Astrocyte of the spinal cord (primary cell): ENCODE data around the gene HPGD.
A peak's percentile ranks its signal among the peaks of the same experiment; 100 is the strongest.

Source experiments
- DNase-seq: peaks from one replicate; pipeline ENCODE4 v3.0.0; 2011; ENCODE audit warnings: low read depth, low spot score
- H3K4me3 ChIP-seq: 2 replicates; pipeline ENCODE4 v1.5.1; 2011; ENCODE audit warnings: low read depth, mild to moderate bottlenecking, low read length, moderate library complexity
- in situ Hi-C: cut with HindIII; loops from 2 replicates; pipeline ENCODE4 v1.10.0; 2017; ENCODE audit warnings: low sequenced_read_pairs
- TF ChIP-seq, protein P1 (sequence below): IDR thresholded peaks from 2 replicates; pipeline ENCODE4 v1.5.1; 2012; ENCODE audit warnings: low read depth, mild to moderate bottlenecking, low read length, inconsistent platforms

Gene HPGD

DNA sequence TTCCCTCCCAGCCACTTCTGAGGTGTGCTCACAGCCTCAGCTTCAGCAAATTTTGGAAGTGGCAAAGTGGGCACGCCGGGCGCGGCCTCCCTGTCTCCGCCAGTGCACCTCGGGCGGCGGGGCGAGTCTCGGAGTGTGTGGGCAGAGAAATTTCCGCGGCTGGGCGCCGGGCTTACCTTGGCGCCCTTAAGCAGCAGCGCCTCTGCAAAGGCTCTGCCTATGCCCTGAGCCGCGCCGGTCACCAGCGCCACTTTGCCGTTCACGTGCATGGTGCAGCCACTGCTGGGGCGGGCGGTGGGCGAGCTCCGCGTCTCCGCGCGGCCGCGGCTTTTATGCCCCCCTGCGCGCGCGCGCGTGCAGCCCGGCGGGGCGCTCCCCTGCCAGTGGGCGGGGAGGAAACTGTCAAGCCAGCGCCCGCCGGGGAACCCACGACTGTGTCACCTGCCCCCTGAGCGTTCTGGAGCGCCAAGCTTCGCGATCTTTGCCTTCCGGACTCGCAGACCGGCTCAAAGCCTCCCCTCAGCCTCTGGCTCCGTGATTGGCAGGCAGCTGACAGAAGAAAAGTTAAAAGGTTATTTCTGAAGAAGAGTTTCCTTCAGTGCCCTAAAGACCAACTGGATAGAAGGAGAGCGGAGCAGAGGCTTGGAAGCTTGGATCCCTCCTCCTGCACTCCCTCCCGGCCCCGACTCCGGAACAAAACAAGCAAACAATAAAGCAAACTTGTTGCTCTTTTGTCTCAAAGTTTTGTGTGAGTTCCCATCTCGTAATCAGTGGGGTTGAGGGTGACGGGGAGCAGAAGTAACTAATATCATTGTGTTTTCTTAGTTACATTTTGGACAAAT lies at the start of gene HPGD:
Gene HPGD, minus strand, starts transcription at position 306 of the 842 bp plus-strand sequence. Its CDS starts 37 bp downstream, at position 269.
- in situ Hi-C loops = no loop called here
- DNase-seq = peak; percentile 7
- H3K4me3 ChIP-seq = peak within 1 kb of the TSS; percentile 51
- TF ChIP-seq, protein P1, sequence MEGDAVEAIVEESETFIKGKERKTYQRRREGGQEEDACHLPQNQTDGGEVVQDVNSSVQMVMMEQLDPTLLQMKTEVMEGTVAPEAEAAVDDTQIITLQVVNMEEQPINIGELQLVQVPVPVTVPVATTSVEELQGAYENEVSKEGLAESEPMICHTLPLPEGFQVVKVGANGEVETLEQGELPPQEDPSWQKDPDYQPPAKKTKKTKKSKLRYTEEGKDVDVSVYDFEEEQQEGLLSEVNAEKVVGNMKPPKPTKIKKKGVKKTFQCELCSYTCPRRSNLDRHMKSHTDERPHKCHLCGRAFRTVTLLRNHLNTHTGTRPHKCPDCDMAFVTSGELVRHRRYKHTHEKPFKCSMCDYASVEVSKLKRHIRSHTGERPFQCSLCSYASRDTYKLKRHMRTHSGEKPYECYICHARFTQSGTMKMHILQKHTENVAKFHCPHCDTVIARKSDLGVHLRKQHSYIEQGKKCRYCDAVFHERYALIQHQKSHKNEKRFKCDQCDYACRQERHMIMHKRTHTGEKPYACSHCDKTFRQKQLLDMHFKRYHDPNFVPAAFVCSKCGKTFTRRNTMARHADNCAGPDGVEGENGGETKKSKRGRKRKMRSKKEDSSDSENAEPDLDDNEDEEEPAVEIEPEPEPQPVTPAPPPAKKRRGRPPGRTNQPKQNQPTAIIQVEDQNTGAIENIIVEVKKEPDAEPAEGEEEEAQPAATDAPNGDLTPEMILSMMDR = no peak

DNA sequence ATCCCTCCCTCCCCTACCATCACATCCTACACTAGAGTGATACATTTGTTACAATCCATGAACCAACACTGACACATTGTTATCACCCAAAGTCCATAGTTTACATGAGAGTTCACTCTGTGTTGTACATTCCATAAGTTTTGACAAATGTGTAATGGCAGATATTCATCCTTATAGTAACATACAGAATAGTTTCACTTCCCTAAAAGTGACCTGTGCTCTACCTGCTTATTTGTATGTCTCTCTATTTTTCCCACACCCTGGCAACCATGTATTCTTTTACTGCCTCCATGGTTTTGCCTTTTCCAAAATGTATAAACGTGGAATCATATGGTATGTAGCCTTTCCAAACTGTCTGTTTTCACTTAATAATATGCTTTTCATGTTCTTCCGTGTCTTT lies 42.2 kb upstream of the HPGD start:
- no peak for DNase-seq
- in situ Hi-C loops = no loop called here
- TF ChIP-seq, protein P1 = no peak
- H3K4me3 ChIP-seq = no peak overlapping the region

DNA sequence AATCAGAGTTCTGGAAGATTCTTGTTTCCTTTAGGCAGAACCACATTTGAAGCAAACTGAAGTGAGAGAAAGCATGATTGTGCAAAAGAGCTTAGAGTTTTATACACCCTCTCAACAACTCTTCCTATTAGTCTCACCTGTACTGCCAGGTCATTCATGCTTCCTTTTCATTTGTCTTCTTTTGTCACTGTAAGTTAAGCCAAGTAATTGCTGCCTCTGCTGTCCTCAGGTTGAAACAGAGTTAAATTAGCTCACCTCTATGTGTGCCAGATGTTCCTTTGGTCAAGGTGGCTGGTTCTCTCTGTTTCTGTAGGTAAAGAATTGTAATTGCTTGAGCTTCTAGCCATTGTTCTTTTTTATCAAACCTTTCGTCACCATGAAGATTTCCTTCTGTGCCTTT lies 41.1 kb upstream of the HPGD start:
- TF ChIP-seq, protein P1 = no peak
- H3K4me3 ChIP-seq = no peak overlapping the region
- in situ Hi-C loops = no loop called here
- no peak for DNase-seq

DNA sequence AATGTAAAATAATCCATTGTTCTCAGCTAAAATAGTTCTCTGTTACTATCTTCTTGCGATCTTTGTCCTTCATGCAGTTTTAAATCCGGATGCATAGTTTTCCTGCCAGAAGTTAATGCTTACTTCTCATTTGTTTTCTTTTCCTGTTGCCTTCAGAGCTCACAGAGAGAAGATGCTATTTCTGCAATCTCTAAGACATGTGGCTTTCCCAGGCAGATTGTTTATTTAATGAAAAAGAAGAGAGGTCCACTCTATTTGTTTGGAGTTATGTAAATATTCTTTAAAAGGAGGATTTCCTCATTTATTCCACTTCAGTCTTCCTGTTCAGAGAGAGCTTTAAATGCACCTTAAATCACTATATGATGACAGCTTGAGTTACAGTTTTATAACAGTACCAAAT lies 39.3 kb upstream of the HPGD start:
- TF ChIP-seq, protein P1 = no peak
- H3K4me3 ChIP-seq = no peak overlapping the region
- in situ Hi-C loops = no loop called here
- DNase-seq = peak; percentile 46

DNA sequence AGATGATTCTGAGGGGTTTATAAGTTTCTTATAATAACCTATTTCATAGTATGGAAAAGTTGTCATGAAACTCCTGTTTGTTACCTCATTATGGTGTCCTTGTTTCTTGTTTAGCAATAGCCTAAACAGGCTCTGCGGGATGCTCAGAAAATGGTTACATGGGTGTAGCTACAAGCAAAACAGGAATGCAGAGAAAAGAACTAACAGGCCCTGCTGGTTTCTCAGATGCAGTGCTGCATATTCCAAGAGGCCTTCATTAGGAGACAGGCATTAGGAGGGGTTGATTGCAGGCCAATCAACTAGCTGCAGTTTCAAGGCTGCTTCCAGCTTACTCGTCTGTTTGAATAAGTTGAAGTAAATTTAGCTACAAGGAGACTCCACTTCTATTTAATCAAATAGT lies 37.6 kb upstream of the HPGD start:
- TF ChIP-seq, protein P1 = no peak
- DNase-seq = no peak
- in situ Hi-C loops = no loop called here
- no peak overlapping the region for H3K4me3 ChIP-seq

DNA sequence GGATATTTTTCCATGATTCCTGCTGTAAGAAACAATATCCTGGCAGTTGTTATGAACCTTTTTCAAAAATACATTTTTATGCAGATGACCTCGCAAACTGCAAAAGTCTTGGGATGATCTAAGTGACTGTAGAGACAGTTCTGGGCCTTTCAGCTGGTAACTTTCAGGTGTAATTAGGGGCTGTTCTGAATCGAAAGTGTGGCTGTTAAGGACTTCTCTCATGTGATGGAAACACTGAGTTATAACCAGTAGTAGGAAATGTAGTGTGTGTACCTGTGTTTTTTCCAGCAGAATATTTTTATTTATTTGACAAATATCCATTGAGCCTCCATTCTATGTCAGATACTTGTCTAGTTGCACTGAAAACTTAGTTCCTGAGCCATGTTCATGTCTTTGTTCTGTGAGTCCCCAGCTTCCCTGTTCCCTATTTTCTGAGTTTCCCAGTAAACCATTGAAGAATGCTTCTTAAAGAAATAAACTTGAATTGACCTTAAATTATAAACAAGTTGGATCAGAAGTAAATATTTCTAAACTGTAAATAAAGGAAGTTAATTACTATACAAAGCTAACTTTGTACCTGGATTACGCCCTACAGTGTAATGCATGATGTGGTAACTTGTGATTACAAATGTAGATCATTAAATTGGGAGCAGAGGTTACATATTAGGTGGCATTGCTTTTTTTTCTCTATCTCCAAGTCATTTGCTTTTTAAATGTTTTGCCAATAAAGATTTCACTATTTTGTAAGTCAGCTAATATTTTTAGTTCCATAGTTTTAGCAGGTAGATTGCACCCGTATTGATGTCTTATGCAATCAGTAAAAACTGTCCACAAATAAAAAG lies 33.7 kb upstream of the HPGD start:
- TF ChIP-seq, protein P1 = no peak
- H3K4me3 ChIP-seq = no peak overlapping the region
- DNase-seq = no peak
- in situ Hi-C loops = no loop called here
